Measurements from ENCODE around the gene CD59.
"Not testable (repeated sequence)": the region's sequence is repeated elsewhere in the genome, so short reads cannot be mapped to it uniquely, and the experiment has no call there.

The CD59 gene

GRCh38 chr11:33687733-33688479 is 48.3 kb downstream of the CD59 start:
- Histone ChIP-seq H3K4me3 (ENCODE audit: low read depth in 1 of 2, low read length in 1 of 2) (no peak overlapping the region), H3K27me3 (no peaks in the 10 kb centered on the region), H3K9me3 (no peaks in the 10 kb centered on the region), H3K27ac (no peak overlapping the region), H3K36me3 (no peaks in the 10 kb centered on the region), H3K4me1 (ENCODE audit: control insufficient read depth in 1 of 2, insufficient read depth in 1 of 2, low read depth in 1 of 2, low read length in 1 of 2) (peaks cover 0 to 8% of the 10 kb centered on the region in 2 experiments)
- no peak for TF ChIP-seq CTCF (IDR thresholded peaks at IDR 0.05)

GRCh38 chr11:33685082-33685481 is 51.1 kb downstream of the CD59 start:
- Histone ChIP-seq H3K36me3 (no peaks in the 10 kb centered on the region), H3K9me3 (no peaks in the 10 kb centered on the region), H3K27me3 (peaks cover 26% of the 10 kb centered on the region), H3K27ac (no peak overlapping the region), H3K4me1 (ENCODE audit: control insufficient read depth in 1 of 2, insufficient read depth in 1 of 2, low read depth in 1 of 2, low read length in 1 of 2) (peaks cover 0 to 8% of the 10 kb centered on the region in 2 experiments), H3K4me3 (ENCODE audit: low read depth in 1 of 2, low read length in 1 of 2) (no peak overlapping the region)
- no peak for TF ChIP-seq CTCF (IDR thresholded peaks at IDR 0.05)

- Histone ChIP-seq H3K4me1 (ENCODE audit: control insufficient read depth in 1 of 2, insufficient read depth in 1 of 2, low read depth in 1 of 2, low read length in 1 of 2) (peaks cover 0 to 7% of the 10 kb centered on the region in 2 experiments), H3K36me3 (no peaks in the 10 kb centered on the region), H3K27me3 (peaks cover 36% of the 10 kb centered on the region), H3K27ac (no peak overlapping the region), H3K9me3 (no peaks in the 10 kb centered on the region), H3K4me3 (ENCODE audit: low read depth in 1 of 2, low read length in 1 of 2) (no peak overlapping the region)
- TF ChIP-seq CTCF (IDR thresholded peaks at IDR 0.05) = no peak
These were observed 52.1 kb downstream of the CD59 start for GRCh38 chr11:33684003-33684706.

- H3K27ac ChIP-seq = no peak overlapping the region
- no peaks in the 10 kb centered on the region for H3K36me3 ChIP-seq
- no peak for TF ChIP-seq CTCF (IDR thresholded peaks at IDR 0.05)
- no peaks in the 10 kb centered on the region for H3K4me1 ChIP-seq (ENCODE audit: control insufficient read depth in 1 of 2, insufficient read depth in 1 of 2, low read depth in 1 of 2, low read length in 1 of 2)
- H3K27me3 ChIP-seq = peaks cover 47% of the 10 kb centered on the region
- no peaks in the 10 kb centered on the region for H3K9me3 ChIP-seq
- no peak overlapping the region for H3K4me3 ChIP-seq (ENCODE audit: low read depth in 1 of 2, low read length in 1 of 2)
These were observed 53.8 kb downstream of the CD59 start for GRCh38 chr11:33682446-33682845.

- no peaks in the 10 kb centered on the region for H3K9me3 ChIP-seq
- H3K4me3 ChIP-seq (ENCODE audit: low read depth in 1 of 2, low read length in 1 of 2) = no peak overlapping the region
- H3K27ac ChIP-seq = no peak overlapping the region
- peaks cover 47% of the 10 kb centered on the region for H3K27me3 ChIP-seq
- no peaks in the 10 kb centered on the region for H3K4me1 ChIP-seq (ENCODE audit: control insufficient read depth in 1 of 2, insufficient read depth in 1 of 2, low read depth in 1 of 2, low read length in 1 of 2)
- no peak for TF ChIP-seq CTCF (IDR thresholded peaks at IDR 0.05)
- no peaks in the 10 kb centered on the region for H3K36me3 ChIP-seq
These were observed 54.2 kb downstream of the CD59 start for GRCh38 chr11:33682019-33682418.

- H3K9me3 ChIP-seq; H3K4me3 ChIP-seq (ENCODE audit: low read depth in 1 of 2, low read length in 1 of 2): not testable (repeated sequence)
These were observed 57.6 kb downstream of the CD59 start for GRCh38 chr11:33678616-33679015.

More at GRCh38 chr11:33678616-33679015, 57.6 kb downstream of the CD59 start:
- H3K4me1 ChIP-seq (ENCODE audit: control insufficient read depth in 1 of 2, insufficient read depth in 1 of 2, low read depth in 1 of 2, low read length in 1 of 2); H3K36me3 ChIP-seq; H3K27ac ChIP-seq: not testable (repeated sequence)
- peaks cover 47% of the 10 kb centered on the region for H3K27me3 ChIP-seq
